ENCODE measurements around the gene KRTAP1-4.
"Not testable (repeated sequence)": the region's sequence is repeated elsewhere in the genome, so short reads cannot be mapped to it uniquely, and the experiment has no call there.

KRTAP1-4 gene

GRCh38 chr17:41037853-41038350 lies 7.9 kb upstream of the KRTAP1-4 start:
- no peak for DNase-seq
- Histone ChIP-seq H3K36me3 (no peaks in the 10 kb centered on the region), H3K27ac (no peak overlapping the region), H3K4me3 (ENCODE audit: low read depth, low read length) (no peak overlapping the region), H3K27me3 (ENCODE audit: insufficient read depth, low read depth, severe bottlenecking) (no peaks in the 10 kb centered on the region), H3K9me3 (ENCODE audit: severe bottlenecking) (peaks cover 3% of the 10 kb centered on the region)
- TF ChIP-seq CTCF (IDR thresholded peaks at IDR 0.05; ENCODE audit: low read depth, low read length) = no peak

- not testable (repeated sequence) for DNase-seq; H3K27ac ChIP-seq; H3K36me3 ChIP-seq; H3K4me3 ChIP-seq (ENCODE audit: low read depth, low read length); H3K27me3 ChIP-seq (ENCODE audit: insufficient read depth, low read depth, severe bottlenecking); H3K9me3 ChIP-seq (ENCODE audit: severe bottlenecking)
Measured at GRCh38 chr17:41034346-41034935, 4.4 kb upstream of the KRTAP1-4 start, which contains the start of gene KRTAP1-3. TSS of gene KRTAP1-3 (minus strand) at chr17:41034874. CDS start at chr17:41034821, 53 bp downstream.

GRCh38 chr17:41026715-41027471 lies 3.1 kb downstream of the KRTAP1-4 start, which contains the start of gene KRTAP1-5:
TSS of gene KRTAP1-5 (minus strand) at chr17:41027208. CDS start at chr17:41027155, 53 bp downstream.
- Histone ChIP-seq H3K36me3 (no peaks in the 10 kb centered on the region), H3K4me3 (ENCODE audit: low read depth, low read length) (no peak within 1 kb of the TSS), H3K27ac (no peak within 1 kb of the TSS), H3K9me3 (ENCODE audit: severe bottlenecking) (no peaks in the 10 kb centered on the region), H3K27me3 (ENCODE audit: insufficient read depth, low read depth, severe bottlenecking) (no peaks in the 10 kb centered on the region)
- no peak for DNase-seq
- no peak for TF ChIP-seq CTCF (IDR thresholded peaks at IDR 0.05; ENCODE audit: low read depth, low read length)

GRCh38 chr17:41024697-41025096 lies 5.3 kb downstream of the KRTAP1-4 start:
- no peak for TF ChIP-seq CTCF (IDR thresholded peaks at IDR 0.05; ENCODE audit: low read depth, low read length)
- Histone ChIP-seq H3K36me3 (no peaks in the 10 kb centered on the region), H3K27me3 (ENCODE audit: insufficient read depth, low read depth, severe bottlenecking) (no peaks in the 10 kb centered on the region), H3K4me3 (ENCODE audit: low read depth, low read length) (no peak overlapping the region), H3K27ac (no peak overlapping the region), H3K9me3 (ENCODE audit: severe bottlenecking) (peaks cover 3% of the 10 kb centered on the region)
- DNase-seq = no peak

- Histone ChIP-seq H3K4me3 (ENCODE audit: low read depth, low read length) (no peak overlapping the region), H3K9me3 (ENCODE audit: severe bottlenecking) (peaks cover 3% of the 10 kb centered on the region), H3K36me3 (no peaks in the 10 kb centered on the region), H3K27me3 (ENCODE audit: insufficient read depth, low read depth, severe bottlenecking) (no peaks in the 10 kb centered on the region), H3K27ac (no peak overlapping the region)
- TF ChIP-seq CTCF (IDR thresholded peaks at IDR 0.05; ENCODE audit: low read depth, low read length) = no peak
- no peak for DNase-seq
Measured at GRCh38 chr17:41020336-41020735, 9.7 kb downstream of the KRTAP1-4 start.

GRCh38 chr17:41019415-41019814 lies 10.6 kb downstream of the KRTAP1-4 start:
- H3K9me3 ChIP-seq (ENCODE audit: severe bottlenecking) = peaks cover 3% of the 10 kb centered on the region
- H3K36me3 ChIP-seq = no peaks in the 10 kb centered on the region
- H3K4me3 ChIP-seq (ENCODE audit: low read depth, low read length) = no peak overlapping the region
- H3K27me3 ChIP-seq (ENCODE audit: insufficient read depth, low read depth, severe bottlenecking) = no peaks in the 10 kb centered on the region
- DNase-seq = no peak
- no peak for TF ChIP-seq CTCF (IDR thresholded peaks at IDR 0.05; ENCODE audit: low read depth, low read length)
- H3K27ac ChIP-seq = no peak overlapping the region

All from WERI-Rb-1 (cell line).